ENCODE results near the gene SFXN5. TPM values are rescaled to one million over a fixed set of nuclear protein-coding genes. Genes with fewer than 3 reads are reported as not detected.

Gene SFXN5
- total RNA-seq, 1 experiment from 2014 or later, result 27.8 TPM

DNA sequence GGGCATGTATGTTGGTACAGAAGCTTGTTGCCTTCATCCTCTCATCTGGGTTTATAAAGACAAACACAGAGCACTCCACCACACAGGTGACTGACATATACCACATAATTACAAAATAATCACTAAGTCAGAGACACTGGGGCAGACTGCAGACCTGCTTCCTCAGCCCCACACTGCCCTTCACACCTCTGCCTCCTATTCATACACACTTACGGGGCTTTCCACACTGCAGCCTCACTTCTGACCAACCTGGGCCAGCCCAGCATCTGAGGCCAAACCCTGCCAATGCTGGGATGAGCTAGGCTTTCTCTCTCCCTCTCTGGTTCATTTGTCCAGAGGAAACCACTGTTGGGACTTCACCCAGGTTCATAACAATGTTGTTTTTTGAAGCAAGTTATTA, 149.7 kb downstream of the SFXN5 start:
- intact Hi-C loops (cut with micrococcal nuclease; ENCODE audit: unreplicated experiment) (no loop called here), in situ Hi-C loops (cut with HindIII; ENCODE audit: low pct_unique_long_range_greater_than_20kb, low sequenced_read_pairs) (no loop called here)
- POLR2A ChIA-PET, result no interaction called here
- H3K27me3 ChIP-seq (ENCODE audit: control insufficient read depth, insufficient read depth, low read length), result peaks cover 37% of the 10 kb centered on the region
- CTCF ChIA-PET, result no interaction called here
- H3K36me3 ChIP-seq (ENCODE audit: control insufficient read depth, insufficient read depth, low read length), result no peaks in the 10 kb centered on the region
- DNase-seq (ENCODE audit: low read depth, low spot score) (no peak), ATAC-seq (no peak)
- peaks cover 1% of the 10 kb centered on the region for H3K4me1 ChIP-seq (ENCODE audit: control insufficient read depth, insufficient read depth, low read length)
- no peak overlapping the region for H3K27ac ChIP-seq (ENCODE audit: low read length)
- no peaks in the 10 kb centered on the region for H3K9me3 ChIP-seq (ENCODE audit: control insufficient read depth, insufficient read depth, low read depth, low read length)
- H3K4me3 ChIP-seq (ENCODE audit: low read depth in 2 of 2, low read length in 2 of 2), result no peak overlapping the region
- no TSS peak for BruUV-seq (replicated peaks)
- TF ChIP-seq, protein P1, sequence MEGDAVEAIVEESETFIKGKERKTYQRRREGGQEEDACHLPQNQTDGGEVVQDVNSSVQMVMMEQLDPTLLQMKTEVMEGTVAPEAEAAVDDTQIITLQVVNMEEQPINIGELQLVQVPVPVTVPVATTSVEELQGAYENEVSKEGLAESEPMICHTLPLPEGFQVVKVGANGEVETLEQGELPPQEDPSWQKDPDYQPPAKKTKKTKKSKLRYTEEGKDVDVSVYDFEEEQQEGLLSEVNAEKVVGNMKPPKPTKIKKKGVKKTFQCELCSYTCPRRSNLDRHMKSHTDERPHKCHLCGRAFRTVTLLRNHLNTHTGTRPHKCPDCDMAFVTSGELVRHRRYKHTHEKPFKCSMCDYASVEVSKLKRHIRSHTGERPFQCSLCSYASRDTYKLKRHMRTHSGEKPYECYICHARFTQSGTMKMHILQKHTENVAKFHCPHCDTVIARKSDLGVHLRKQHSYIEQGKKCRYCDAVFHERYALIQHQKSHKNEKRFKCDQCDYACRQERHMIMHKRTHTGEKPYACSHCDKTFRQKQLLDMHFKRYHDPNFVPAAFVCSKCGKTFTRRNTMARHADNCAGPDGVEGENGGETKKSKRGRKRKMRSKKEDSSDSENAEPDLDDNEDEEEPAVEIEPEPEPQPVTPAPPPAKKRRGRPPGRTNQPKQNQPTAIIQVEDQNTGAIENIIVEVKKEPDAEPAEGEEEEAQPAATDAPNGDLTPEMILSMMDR (IDR thresholded peaks at IDR 0.05), result no peak
- TF ChIP-seq POLR2AphosphoS5 (IDR thresholded peaks at IDR 0.05; ENCODE audit: low read depth, low read length) (no peak), SIN3A (IDR thresholded peaks at IDR 0.05; ENCODE audit: borderline replicate concordance, insufficient read depth, low read depth, low read length) (no peak), TCF7L2 (IDR thresholded peaks at IDR 0.05; ENCODE audit: low read depth, low read length) (no peak)
- TF ChIP-seq, protein P2, sequence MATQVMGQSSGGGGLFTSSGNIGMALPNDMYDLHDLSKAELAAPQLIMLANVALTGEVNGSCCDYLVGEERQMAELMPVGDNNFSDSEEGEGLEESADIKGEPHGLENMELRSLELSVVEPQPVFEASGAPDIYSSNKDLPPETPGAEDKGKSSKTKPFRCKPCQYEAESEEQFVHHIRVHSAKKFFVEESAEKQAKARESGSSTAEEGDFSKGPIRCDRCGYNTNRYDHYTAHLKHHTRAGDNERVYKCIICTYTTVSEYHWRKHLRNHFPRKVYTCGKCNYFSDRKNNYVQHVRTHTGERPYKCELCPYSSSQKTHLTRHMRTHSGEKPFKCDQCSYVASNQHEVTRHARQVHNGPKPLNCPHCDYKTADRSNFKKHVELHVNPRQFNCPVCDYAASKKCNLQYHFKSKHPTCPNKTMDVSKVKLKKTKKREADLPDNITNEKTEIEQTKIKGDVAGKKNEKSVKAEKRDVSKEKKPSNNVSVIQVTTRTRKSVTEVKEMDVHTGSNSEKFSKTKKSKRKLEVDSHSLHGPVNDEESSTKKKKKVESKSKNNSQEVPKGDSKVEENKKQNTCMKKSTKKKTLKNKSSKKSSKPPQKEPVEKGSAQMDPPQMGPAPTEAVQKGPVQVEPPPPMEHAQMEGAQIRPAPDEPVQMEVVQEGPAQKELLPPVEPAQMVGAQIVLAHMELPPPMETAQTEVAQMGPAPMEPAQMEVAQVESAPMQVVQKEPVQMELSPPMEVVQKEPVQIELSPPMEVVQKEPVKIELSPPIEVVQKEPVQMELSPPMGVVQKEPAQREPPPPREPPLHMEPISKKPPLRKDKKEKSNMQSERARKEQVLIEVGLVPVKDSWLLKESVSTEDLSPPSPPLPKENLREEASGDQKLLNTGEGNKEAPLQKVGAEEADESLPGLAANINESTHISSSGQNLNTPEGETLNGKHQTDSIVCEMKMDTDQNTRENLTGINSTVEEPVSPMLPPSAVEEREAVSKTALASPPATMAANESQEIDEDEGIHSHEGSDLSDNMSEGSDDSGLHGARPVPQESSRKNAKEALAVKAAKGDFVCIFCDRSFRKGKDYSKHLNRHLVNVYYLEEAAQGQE (IDR thresholded peaks at IDR 0.05; ENCODE audit: insufficient read depth in 1 of 2, low read depth in 2 of 2, low read length in 1 of 2), result no peak

DNA sequence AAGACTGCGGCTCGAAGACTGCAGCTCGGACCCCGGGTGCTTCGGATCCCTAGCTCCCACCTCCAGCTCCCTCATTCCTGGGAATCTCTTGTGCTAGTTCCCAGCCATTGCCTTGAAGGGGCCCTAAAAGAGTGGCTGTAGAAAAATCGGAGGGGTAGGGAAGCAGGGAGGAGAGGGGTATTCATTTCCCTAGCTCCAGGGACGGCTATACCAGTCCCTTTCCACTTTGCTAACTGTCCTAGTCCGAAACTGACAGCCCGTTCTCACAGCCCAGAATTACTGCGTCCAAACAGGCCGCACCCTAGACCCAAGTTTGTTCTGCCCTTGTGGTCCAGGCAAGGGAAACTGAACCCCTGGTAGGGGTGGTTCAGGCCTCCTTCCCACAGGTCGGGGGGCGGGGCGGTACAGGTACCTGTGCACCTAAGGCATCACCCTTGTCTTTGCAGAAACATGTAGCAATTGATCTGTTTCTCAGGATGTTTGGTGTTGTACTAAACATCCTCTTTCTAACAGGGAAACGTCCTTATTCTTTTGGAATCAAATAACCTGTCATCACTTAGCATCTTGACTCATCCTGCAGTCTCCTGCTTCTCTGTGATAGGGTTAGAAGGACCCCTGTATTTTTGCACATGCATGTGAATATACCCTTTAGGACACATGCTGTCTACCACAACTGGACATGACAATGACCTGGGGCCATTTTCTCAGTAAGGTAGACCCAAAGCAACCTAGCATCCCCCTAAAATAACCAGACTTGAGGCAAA, 150.2 kb downstream of the SFXN5 start:
- intact Hi-C loops (cut with micrococcal nuclease; ENCODE audit: unreplicated experiment) (no loop called here), in situ Hi-C loops (cut with HindIII; ENCODE audit: low pct_unique_long_range_greater_than_20kb, low sequenced_read_pairs) (no loop called here)
- TF ChIP-seq, protein P2 (IDR thresholded peaks at IDR 0.05; ENCODE audit: insufficient read depth in 1 of 2, low read depth in 2 of 2, low read length in 1 of 2), result no peak
- TF ChIP-seq SIN3A (IDR thresholded peaks at IDR 0.05; ENCODE audit: borderline replicate concordance, insufficient read depth, low read depth, low read length), result no peak
- no peak for TF ChIP-seq POLR2AphosphoS5 (IDR thresholded peaks at IDR 0.05; ENCODE audit: low read depth, low read length)
- TF ChIP-seq, protein P1 (IDR thresholded peaks at IDR 0.05), result no peak
- no peak for TF ChIP-seq TCF7L2 (IDR thresholded peaks at IDR 0.05; ENCODE audit: low read depth, low read length)
- no peak overlapping the region for H3K4me3 ChIP-seq (ENCODE audit: low read depth in 2 of 2, low read length in 2 of 2)
- DNase-seq (ENCODE audit: low read depth, low spot score) (no peak), ATAC-seq (no peak)
- H3K9me3 ChIP-seq (ENCODE audit: control insufficient read depth, insufficient read depth, low read depth, low read length), result no peaks in the 10 kb centered on the region
- ChIA-PET POLR2A (no interaction called here), CTCF (no interaction called here)
- peaks cover 33% of the 10 kb centered on the region for H3K27me3 ChIP-seq (ENCODE audit: control insufficient read depth, insufficient read depth, low read length)
- no TSS peak for BruUV-seq (replicated peaks)
- no peaks in the 10 kb centered on the region for H3K36me3 ChIP-seq (ENCODE audit: control insufficient read depth, insufficient read depth, low read length)
- no peak overlapping the region for H3K27ac ChIP-seq (ENCODE audit: low read length)
- H3K4me1 ChIP-seq (ENCODE audit: control insufficient read depth, insufficient read depth, low read length), result peaks cover 4% of the 10 kb centered on the region

All from Panc1 (cell line).